GM23338 (cell line): Measurements from ENCODE around the gene C11orf54. TPM values are rescaled to one million over a fixed set of nuclear protein-coding genes. Genes with fewer than 3 reads are reported as not detected.

ENCODE experiments used
- ATAC-seq: fragments of 200-7000 bp; cut with Tn5 transposase; 3 replicates; pipeline ENCODE4 v1.9.1; 2020
- DNase-seq: peaks from one replicate; pipeline ENCODE4 v3.0.0-alpha.2; 2015; ENCODE audit warnings: low spot score
- H2AFZ ChIP-seq: fragments of 200-600 bp; sonication (generic); 2 replicates; pipeline ENCODE4 v1.8.0; 2016; ENCODE audit warnings: antibody characterized with exemption, mild to moderate bottlenecking, moderate library complexity
- H3F3A ChIP-seq: fragments of 200-600 bp; sonication (generic); replicated peaks from 2 replicates; pipeline ENCODE4 v1.8.0; 2017; ENCODE audit warnings: antibody characterized with exemption, mixed run types, low read depth
- H3K27ac ChIP-seq: fragments of 200-600 bp; sonication (generic); 2 replicates; pipeline ENCODE4 v1.6.1; 2016; ENCODE audit warnings: low read depth
- H3K27me3 ChIP-seq: fragments of 200-600 bp; sonication (generic); 2 replicates; pipeline ENCODE4 v1.8.0; 2016; ENCODE audit warnings: mild to moderate bottlenecking, mixed run types, moderate library complexity; ENCODE audit not compliant: insufficient read depth
- H3K36me3 ChIP-seq: fragments of 200-600 bp; sonication (generic); 2 replicates; pipeline ENCODE4 v1.8.0; 2016; ENCODE audit warnings: mild to moderate bottlenecking; ENCODE audit not compliant: insufficient read depth
- H3K4me1 ChIP-seq: fragments of 200-600 bp; sonication (generic); 2 replicates; pipeline ENCODE4 v1.8.0; 2016; ENCODE audit warnings: mild to moderate bottlenecking, moderate library complexity; ENCODE audit not compliant: insufficient read depth
- H3K4me2 ChIP-seq: fragments of 200-600 bp; sonication (generic); 2 replicates; pipeline ENCODE4 v1.7.1; 2017; ENCODE audit warnings: mixed run types
- H3K4me3 ChIP-seq: fragments of 200-600 bp; sonication (generic); 2 replicates; pipeline ENCODE4 v1.6.1; 2016; ENCODE audit warnings: mixed run types
- H3K79me2 ChIP-seq: fragments of 200-600 bp; sonication (generic); replicated peaks from 2 replicates; pipeline ENCODE4 v1.8.0; 2017; ENCODE audit warnings: mild to moderate bottlenecking; ENCODE audit not compliant: insufficient read depth
- H3K9me2 ChIP-seq: fragments of 200-600 bp; sonication (generic); 2 replicates; pipeline ENCODE4 v1.8.0; 2017; ENCODE audit not compliant: insufficient read depth
- H4K20me1 ChIP-seq: fragments of 200-600 bp; sonication (generic); replicated peaks from 2 replicates; pipeline ENCODE4 v1.8.0; 2017; ENCODE audit warnings: mild to moderate bottlenecking; ENCODE audit not compliant: insufficient read depth
- H3K27ac Mint-ChIP-seq: 2 replicates; pipeline ENCODE4 v1.8.0; 2020; ENCODE audit warnings: inconsistent platforms, mild to moderate bottlenecking, moderate library complexity, mixed read lengths
- H3K27me3 Mint-ChIP-seq: 3 replicates; pipeline ENCODE4 v1.8.0; 2022; ENCODE audit warnings: low read depth, mild to moderate bottlenecking, moderate library complexity, mixed read lengths, inconsistent platforms; ENCODE audit not compliant: insufficient read depth, poor library complexity
- H3K36me3 Mint-ChIP-seq: 3 replicates; pipeline ENCODE4 v1.8.0; 2021; ENCODE audit warnings: low read depth, mild to moderate bottlenecking, inconsistent platforms, moderate library complexity, mixed read lengths
- H3K4me1 Mint-ChIP-seq: 3 replicates; pipeline ENCODE4 v1.8.0; 2020; ENCODE audit warnings: mild to moderate bottlenecking, inconsistent platforms, mixed read lengths
- H3K4me3 Mint-ChIP-seq: 3 replicates; pipeline ENCODE4 v1.8.0; 2021; ENCODE audit warnings: moderate library complexity, mild to moderate bottlenecking, inconsistent platforms, mixed read lengths
- H3K9me3 Mint-ChIP-seq: 3 replicates; pipeline ENCODE4 v1.8.0; 2020; ENCODE audit warnings: moderate library complexity, mild to moderate bottlenecking, inconsistent platforms, mixed read lengths
- EZH2 ChIP-seq: fragments of 200-600 bp; sonication (generic); IDR thresholded peaks from one replicate; pipeline ENCODE4 v1.8.0; 2017; ENCODE audit warnings: antibody characterized with exemption, mild to moderate bottlenecking, low read depth; ENCODE audit not compliant: unreplicated experiment
- POLR2AphosphoS5 ChIP-seq: IDR thresholded peaks from 2 replicates; pipeline ENCODE4 v1.6.1; 2016; ENCODE audit warnings: antibody characterized with exemption, low read depth
- REST ChIP-seq: IDR thresholded peaks from one replicate; pipeline ENCODE4 v1.6.1; 2018; ENCODE audit warnings: antibody characterized with exemption; ENCODE audit not compliant: unreplicated experiment
- ZNF114 ChIP-seq: fragments of 250-450 bp; sonication (Bioruptor Pico); IDR thresholded peaks from 2 replicates; pipeline ENCODE4 v1.5.0; 2020; ENCODE audit warnings: mild to moderate bottlenecking, moderate library complexity
- ZNF331 ChIP-seq: fragments of 250-450 bp; sonication (Bioruptor Pico); IDR thresholded peaks from 2 replicates; pipeline ENCODE4 v1.5.0; 2020; ENCODE audit warnings: low read depth, mild to moderate bottlenecking, moderate library complexity
- ZNF462 ChIP-seq: fragments of 250-450 bp; sonication (Bioruptor Pico); IDR thresholded peaks from 2 replicates; pipeline ENCODE4 v1.5.0; 2020; ENCODE audit warnings: mild to moderate bottlenecking, moderate library complexity
- polyA plus RNA-seq: library from polyadenylated mRNA; unstranded; fragments of >200 nt; fragmentation: Nextera tagmentation; extraction: Ambion mirVana; gene quantifications from 2 replicates; pipeline ENCODE4 v1.2.1, GENCODE V29; 2016
- total RNA-seq: library from RNA; depleted of rRNA; stranded (reverse); fragments of >200 nt; shearing (Covaris generic); gene quantifications from 2 replicates; pipeline ENCODE4 v1.2.3, GENCODE V29; 2014

C11orf54 gene
- total and polyA plus RNA-seq, 2 experiments from 2014 or later, result 35.8 to 38.8 TPM

- TF ChIP-seq ZNF462 (CRISPR knock-in tag), result no peak
- TF ChIP-seq REST, result no peak
- no peak for TF ChIP-seq EZH2
- TF ChIP-seq ZNF114 (CRISPR knock-in tag), result no peak
These were observed 11.8 kb downstream of the C11orf54 start (continued) for GRCh38 chr11:93753241-93753640.

- no peak overlapping the region for H3K4me2 ChIP-seq
- no peak overlapping the region for H3K4me3 Mint-ChIP-seq
- H3K27me3 Mint-ChIP-seq, result no peaks in the 10 kb centered on the region
- no peak overlapping the region for H2AFZ ChIP-seq
- H3K79me2 ChIP-seq, result no peaks in the 10 kb centered on the region
- no peaks in the 10 kb centered on the region for H3K4me1 ChIP-seq
- no peaks in the 10 kb centered on the region for H3K4me1 Mint-ChIP-seq
- H3K36me3 ChIP-seq, result peaks cover 37% of the 10 kb centered on the region
- H3K9me3 Mint-ChIP-seq, result no peaks in the 10 kb centered on the region
- no peaks in the 10 kb centered on the region for H4K20me1 ChIP-seq
- no peaks in the 10 kb centered on the region for H3K27me3 ChIP-seq
- H3K36me3 Mint-ChIP-seq, result peaks cover 37% of the 10 kb centered on the region
- H3K27ac Mint-ChIP-seq, result no peak overlapping the region
- no peak overlapping the region for H3K4me3 ChIP-seq
- H3K27ac ChIP-seq, result no peak overlapping the region
- H3K9me2 ChIP-seq, result no peaks in the 10 kb centered on the region
- DNase-seq, result no peak
- no peak for ATAC-seq
- H3F3A ChIP-seq, result no peaks in the 10 kb centered on the region
- TF ChIP-seq ZNF462 (CRISPR knock-in tag) (no peak), ZNF331 (CRISPR knock-in tag) (no peak), POLR2AphosphoS5 (no peak), EZH2 (no peak)
These were observed 15.3 kb downstream of the C11orf54 start for GRCh38 chr11:93756748-93757147.
